Activated CD8-positive, alpha-beta T cell treated with anti-CD3 and anti-CD28 coated beads for 36 hours (primary cell): ENCODE results near the gene PTPN20. TPM values are rescaled to one million over a fixed set of nuclear protein-coding genes. Genes with fewer than 3 reads are reported as not detected.

Experiments
- ATAC-seq: fragments of 200-7000 bp; cut with Tn5 transposase; one replicate; pipeline ENCODE4 v1.10.0; 2021; ENCODE audit warnings: mild to moderate bottlenecking, moderate library complexity
- CTCF ChIA-PET: fragments of 350-600 bp; sonication (Branson Sonifier 250); formaldehyde crosslinking; loops from one replicate; lab custom pipeline; 2021; ENCODE audit warnings: antibody characterized with exemption; lab: Charles Lee
- POLR2A ChIA-PET: fragments of 350-600 bp; sonication (Branson Sonifier 250); formaldehyde crosslinking; loops from one replicate; lab custom pipeline; 2021; ENCODE audit warnings: antibody characterized with exemption; lab: Charles Lee
- DNase-seq: peaks from one replicate; pipeline ENCODE4 v3.0.0-alpha.2; 2020
- H3K27ac Mint-ChIP-seq: one replicate; pipeline ENCODE4 v1.8.0; 2021; ENCODE audit warnings: mild to moderate bottlenecking, mixed read lengths
- H3K27me3 Mint-ChIP-seq: one replicate; pipeline ENCODE4 v1.8.0; 2021; ENCODE audit warnings: mixed read lengths
- H3K36me3 Mint-ChIP-seq: one replicate; pipeline ENCODE4 v1.8.0; 2021; ENCODE audit warnings: low read depth, mixed read lengths
- H3K4me1 Mint-ChIP-seq: one replicate; pipeline ENCODE4 v1.8.0; 2021; ENCODE audit warnings: low read depth, mixed read lengths
- H3K4me3 Mint-ChIP-seq: one replicate; pipeline ENCODE4 v1.8.0; 2021; ENCODE audit warnings: mild to moderate bottlenecking, moderate library complexity, mixed read lengths
- H3K9me3 Mint-ChIP-seq: one replicate; pipeline ENCODE4 v1.8.0; 2021; ENCODE audit warnings: mixed read lengths
- CTCF ChIP-seq: fragments of 200-600 bp; IDR thresholded peaks from one replicate; pipeline ENCODE4 v1.8.0; 2022; ENCODE audit warnings: antibody characterized with exemption, mild to moderate bottlenecking
- intact Hi-C: fragments of 100-400 bp; cut with micrococcal nuclease; formaldehyde crosslinking; loops from one replicate; pipeline ENCODE4 v1.10.0; 2022
- total RNA-seq, 2 experiments: library from RNA; stranded (reverse); gene quantifications; one replicate each; pipeline ENCODE4 v1.2.3, GENCODE V29; 2021

Gene PTPN20
- total RNA-seq, 2 experiments from 2014 or later: 0.11 to 0.47 TPM

- no peaks in the 10 kb centered on the region for H3K36me3 Mint-ChIP-seq
- H3K27me3 Mint-ChIP-seq: no peaks in the 10 kb centered on the region
- DNase-seq (no peak), ATAC-seq (no peak)
- H3K27ac Mint-ChIP-seq: no peak overlapping the region
- no peaks in the 10 kb centered on the region for H3K4me1 Mint-ChIP-seq
- no peak overlapping the region for H3K4me3 Mint-ChIP-seq
- TF ChIP-seq CTCF: no peak
- no peaks in the 10 kb centered on the region for H3K9me3 Mint-ChIP-seq
- intact Hi-C loops: no loop called here
- POLR2A ChIA-PET: no interaction called here
- CTCF ChIA-PET: interaction anchor here (1.2 to 2.3 kb wide), 3 partner anchors 17 to 288 kb away, joined by 3 to 7 read pairs (median 4); no protein-coding TSS in a partner anchor
Observed at GRCh38 chr10:47041396-47042198, 130.4 kb downstream of the PTPN20 start.

GRCh38 chr10:47042199-47042473 is 130.9 kb downstream of the PTPN20 start:
- TF ChIP-seq CTCF: no peak
- Mint-ChIP-seq H3K27ac (no peak overlapping the region), H3K4me1 (peaks cover 1% of the 10 kb centered on the region), H3K9me3 (no peaks in the 10 kb centered on the region), H3K36me3 (no peaks in the 10 kb centered on the region), H3K27me3 (no peaks in the 10 kb centered on the region), H3K4me3 (no peak overlapping the region)
- POLR2A ChIA-PET: no interaction called here
- CTCF ChIA-PET: interaction anchor here (1.2 to 1.3 kb wide), 2 partner anchors 270 to 288 kb away, joined by 3 to 4 read pairs; no protein-coding TSS in a partner anchor
- DNase-seq: no peak
- intact Hi-C loops: no loop called here
- no peak for ATAC-seq

GRCh38 chr10:47042780-47043750 is 131.8 kb downstream of the PTPN20 start:
- Mint-ChIP-seq H3K27ac (no peak overlapping the region), H3K9me3 (no peaks in the 10 kb centered on the region), H3K27me3 (no peaks in the 10 kb centered on the region), H3K4me1 (peaks cover 10% of the 10 kb centered on the region), H3K36me3 (no peaks in the 10 kb centered on the region), H3K4me3 (no peak overlapping the region)
- intact Hi-C loops: no loop called here
- ATAC-seq (no peak), DNase-seq (no peak)
- ChIA-PET CTCF (interaction anchor here (7.3 kb wide), 1 partner anchor 270 kb away, joined by 204 read pairs; no protein-coding TSS in a partner anchor), POLR2A (no interaction called here)
- no peak for TF ChIP-seq CTCF

GRCh38 chr10:47043928-47044538 is 132.8 kb downstream of the PTPN20 start:
- POLR2A ChIA-PET: no interaction called here
- DNase-seq (no peak), ATAC-seq (no peak)
- Mint-ChIP-seq H3K9me3 (no peaks in the 10 kb centered on the region), H3K4me1 (peaks cover 20% of the 10 kb centered on the region), H3K27ac (no peak overlapping the region), H3K36me3 (no peaks in the 10 kb centered on the region), H3K27me3 (no peaks in the 10 kb centered on the region), H3K4me3 (no peak overlapping the region)
- intact Hi-C loops: no loop called here
- TF ChIP-seq CTCF: no peak
- CTCF ChIA-PET: interaction anchor here (7.3 kb wide), 1 partner anchor 269 kb away, joined by 204 read pairs; no protein-coding TSS in a partner anchor
